Muscle of arm (tissue), 12 donors: ENCODE measurements around the gene INPP1. TPM values are rescaled to one million over a fixed set of nuclear protein-coding genes. Genes with fewer than 3 reads are reported as not detected.

Experiments
- DNase-seq: peaks from one replicate; pipeline ENCODE4 v3.0.0-alpha.2; 2013
- polyA plus RNA-seq, 12 donors: library from polyadenylated mRNA; unstranded; fragments of 120-200 nt; gene quantifications; one replicate each; pipeline ENCODE4 v1.2.1, GENCODE V29; 2013; ENCODE audit not compliant: insufficient read length in 12 of 12

Gene INPP1
- polyA plus RNA-seq, 12 donors, result 12.1 to 27.2 (median 20.0) TPM; not detected in 1

DNA sequence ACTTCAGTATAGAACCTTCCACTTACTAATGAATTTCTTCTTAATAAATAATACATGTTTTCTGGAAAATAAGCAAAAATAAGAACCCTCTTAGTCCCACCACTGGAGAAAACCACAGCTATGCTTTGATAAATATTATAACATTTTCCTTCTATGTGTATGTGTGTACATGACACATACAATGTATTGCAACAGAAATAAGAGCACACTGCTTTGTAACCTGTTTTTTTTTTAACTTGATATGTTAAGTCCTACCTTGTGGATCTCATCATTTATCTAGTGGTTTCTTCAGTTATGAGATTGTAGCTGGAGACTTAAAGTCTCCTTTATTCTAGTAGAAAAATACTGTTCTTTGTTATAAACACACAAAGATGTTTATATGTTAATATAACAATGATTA, 17.2 kb downstream of the INPP1 start:
- no peak for DNase-seq

DNA sequence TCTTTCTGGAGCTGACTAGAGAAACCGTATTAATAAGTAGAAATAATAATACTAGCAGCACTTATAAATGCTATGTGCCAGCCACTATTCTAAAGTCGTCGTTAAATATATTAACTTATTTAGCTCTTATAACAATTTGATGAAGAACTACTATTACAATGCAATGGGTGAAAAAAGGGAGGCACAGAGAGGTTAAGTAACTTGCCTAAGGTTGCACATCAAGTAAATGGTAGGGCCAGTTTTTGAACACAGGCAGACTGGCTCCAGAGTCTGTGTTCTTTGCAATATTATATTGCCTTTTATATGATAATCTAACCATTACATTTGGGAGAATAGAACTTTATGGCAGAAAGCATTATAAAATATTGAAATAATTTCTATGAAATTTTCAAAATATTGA, 17.6 kb downstream of the INPP1 start:
- DNase-seq, result no peak

- DNase-seq, result no peak
Measured at GRCh38 chr2:190361572-190361971, 18.2 kb downstream of the INPP1 start.

DNA sequence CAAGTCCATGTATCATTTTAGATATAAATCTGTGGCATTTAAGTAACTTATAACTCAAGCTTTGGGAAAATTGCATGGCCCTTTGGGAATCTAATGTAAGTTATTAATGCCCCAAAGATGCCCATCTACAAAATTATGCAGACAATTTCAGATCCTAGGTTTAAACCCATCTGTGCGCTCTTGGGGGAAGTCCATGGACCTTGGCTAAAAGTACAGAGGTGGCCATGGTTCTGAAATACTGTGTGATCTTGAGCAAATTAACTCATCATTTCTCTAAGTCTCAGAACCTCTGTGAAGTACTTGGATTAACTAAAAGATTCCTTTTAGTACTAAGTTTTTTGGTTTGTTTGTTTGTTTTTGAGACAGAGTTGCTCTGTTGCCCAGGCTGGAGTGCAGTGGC, 19.5 kb downstream of the INPP1 start:
- no peak for DNase-seq

GRCh38 chr2:190365499-190366204, 22.3 kb downstream of the INPP1 start:
- no peak for DNase-seq

- no peak for DNase-seq
Measured at GRCh38 chr2:190366248-190366753, 22.9 kb downstream of the INPP1 start.

DNA sequence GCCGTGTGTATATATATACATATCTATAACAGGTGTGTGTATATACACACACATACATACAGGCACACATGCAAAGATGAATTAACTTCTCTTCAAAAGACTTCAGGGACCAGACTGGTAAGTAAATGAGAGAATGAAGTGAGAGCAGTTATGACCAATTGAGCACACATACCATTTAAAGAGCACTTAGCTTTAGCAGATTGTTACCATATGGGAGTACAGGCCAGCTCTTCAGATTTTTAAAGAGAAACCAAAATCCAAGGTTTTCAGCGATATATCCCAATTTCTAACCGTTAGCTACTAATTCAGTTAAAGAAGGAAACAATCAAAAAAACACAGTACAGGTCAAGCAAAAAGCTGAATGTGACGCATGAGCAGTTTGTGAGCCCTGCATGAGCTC, 23.7 kb downstream of the INPP1 start:
- no peak for DNase-seq

DNA sequence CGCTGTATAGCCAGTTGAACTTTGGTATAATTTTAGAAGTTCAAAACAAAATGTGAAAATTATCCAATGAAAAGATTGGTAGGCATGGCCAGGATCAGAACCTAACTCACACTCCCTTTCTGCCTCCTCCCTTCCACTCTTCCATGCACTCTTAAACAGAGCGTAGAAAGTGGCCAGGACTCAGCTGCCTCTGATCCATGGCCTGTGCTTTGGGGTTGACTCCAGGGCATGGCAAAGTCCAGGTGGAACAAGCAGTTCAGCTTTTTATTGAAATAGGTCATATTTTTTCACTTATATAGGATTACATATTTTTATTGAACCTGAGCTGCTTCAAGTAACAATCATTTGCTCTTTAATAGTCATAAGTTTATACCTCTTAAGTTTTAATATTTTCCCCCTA, 26.2 kb downstream of the INPP1 start:
- DNase-seq, result no peak

GRCh38 chr2:190376083-190376482, 32.7 kb downstream of the INPP1 start:
- DNase-seq, result no peak

DNA sequence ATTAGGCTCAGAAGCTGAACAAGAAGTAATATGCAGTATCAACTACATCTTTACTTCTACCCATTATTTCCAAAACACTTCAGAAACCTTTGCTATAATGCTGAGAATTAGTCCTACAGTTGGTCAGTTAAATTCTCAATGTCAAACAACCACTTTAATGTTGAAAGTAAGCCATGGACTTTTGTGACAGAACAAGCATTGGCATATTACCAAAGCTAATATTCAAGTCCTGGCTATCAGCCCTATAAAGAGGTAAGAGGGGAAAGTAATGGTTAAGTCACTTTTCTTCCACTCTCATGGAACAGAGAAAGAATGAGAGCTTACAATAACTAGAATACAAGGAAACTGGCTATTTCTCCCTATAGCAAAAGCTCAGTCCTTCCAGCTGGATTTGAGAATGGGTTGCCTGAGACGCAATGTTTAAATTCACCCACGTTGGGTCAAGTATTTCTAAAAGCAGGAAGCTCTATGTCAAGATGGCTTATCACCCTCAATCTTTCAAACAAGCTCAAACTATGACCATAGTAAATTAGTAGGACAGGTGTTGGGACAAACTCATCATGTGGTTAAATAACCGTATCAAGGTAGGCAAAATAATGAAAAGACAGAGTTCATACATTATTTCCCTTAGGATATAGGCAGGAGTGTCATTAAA, 33.3 kb downstream of the INPP1 start:
- DNase-seq, result no peak

GRCh38 chr2:190378880-190379237, 35.5 kb downstream of the INPP1 start:
- no peak for DNase-seq

DNA sequence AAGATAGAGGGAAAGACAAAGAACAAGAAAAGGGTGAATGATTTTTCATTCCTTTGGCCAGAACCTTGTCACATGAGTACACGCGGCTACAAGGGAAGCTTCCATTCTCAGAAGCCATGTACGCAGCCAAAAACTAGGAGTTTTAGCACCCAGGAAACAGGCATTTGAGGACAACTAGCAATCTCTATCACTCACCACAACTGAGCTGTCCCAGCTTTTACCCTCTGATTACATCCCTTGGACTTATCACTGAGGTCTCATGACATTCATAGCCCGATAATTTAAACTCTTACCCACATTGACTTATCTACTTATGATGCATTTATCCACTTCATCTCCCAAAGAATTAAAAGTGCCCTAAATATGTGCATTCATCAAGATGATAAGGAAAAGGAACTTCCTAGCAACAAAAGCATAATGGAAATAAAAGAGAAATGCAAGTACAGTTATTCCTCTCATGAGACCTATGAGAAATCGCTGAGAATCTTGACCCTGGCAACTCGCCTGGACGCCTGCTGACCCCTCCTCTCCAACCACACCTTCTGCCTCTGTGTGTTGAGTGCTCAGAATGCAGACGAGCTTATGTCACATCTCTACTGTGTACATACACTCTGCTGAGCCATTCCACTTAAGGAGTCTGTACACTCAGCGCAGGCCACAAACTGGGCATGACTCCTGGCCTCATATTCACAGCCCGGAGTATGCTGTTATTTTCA, 36.0 kb downstream of the INPP1 start:
- peak; percentile 62 for DNase-seq

GRCh38 chr2:190380962-190381412, 37.6 kb downstream of the INPP1 start:
- DNase-seq, result no peak

DNA sequence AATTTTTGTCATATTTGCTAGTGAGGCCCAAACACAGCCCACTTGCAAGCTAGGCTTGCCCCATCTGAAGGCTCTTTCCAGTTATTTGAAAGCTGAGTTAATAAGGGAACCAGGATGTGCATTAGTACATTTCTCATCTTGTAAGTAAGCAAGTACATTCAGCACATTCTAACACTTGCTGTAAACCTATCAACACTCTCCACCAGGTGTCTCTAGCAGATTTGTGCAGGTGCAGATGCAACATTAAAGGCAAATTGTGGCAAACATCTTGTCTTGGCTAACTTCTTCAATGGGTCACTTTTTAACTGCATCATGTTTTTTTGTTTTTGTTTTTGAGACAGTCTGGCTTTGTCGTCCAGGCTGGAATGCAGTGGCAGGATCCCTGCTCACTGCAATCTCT, 39.5 kb downstream of the INPP1 start:
- DNase-seq, result peak; percentile 29

DNA sequence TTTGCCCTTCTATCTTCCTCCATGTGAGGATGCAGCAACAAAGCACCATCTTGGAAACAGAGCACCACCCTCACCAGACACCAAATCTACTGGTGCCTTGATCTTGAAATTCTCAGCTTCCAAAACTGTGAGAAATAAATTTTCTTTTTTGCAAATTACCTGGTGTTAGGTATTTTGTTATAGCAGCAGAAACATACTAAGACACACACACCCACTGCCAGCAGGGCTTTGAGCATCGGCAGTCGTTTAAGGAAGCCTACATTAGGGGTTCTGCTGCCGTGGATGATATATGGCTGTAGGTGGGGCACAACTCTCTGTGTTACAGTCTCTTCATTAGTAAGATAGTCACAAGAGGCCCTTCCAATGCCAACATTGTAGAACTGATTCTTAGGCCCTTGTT, 44.0 kb downstream of the INPP1 start:
- DNase-seq, result no peak

- DNase-seq, result no peak
Measured at GRCh38 chr2:190396271-190396670, 52.9 kb downstream of the INPP1 start.

GRCh38 chr2:190402986-190403603, 59.7 kb downstream of the INPP1 start:
- no peak for DNase-seq

GRCh38 chr2:190404487-190404886, 61.1 kb downstream of the INPP1 start:
- DNase-seq, result no peak

- no peak for DNase-seq
Measured at GRCh38 chr2:190405070-190405469, 61.7 kb downstream of the INPP1 start.

DNA sequence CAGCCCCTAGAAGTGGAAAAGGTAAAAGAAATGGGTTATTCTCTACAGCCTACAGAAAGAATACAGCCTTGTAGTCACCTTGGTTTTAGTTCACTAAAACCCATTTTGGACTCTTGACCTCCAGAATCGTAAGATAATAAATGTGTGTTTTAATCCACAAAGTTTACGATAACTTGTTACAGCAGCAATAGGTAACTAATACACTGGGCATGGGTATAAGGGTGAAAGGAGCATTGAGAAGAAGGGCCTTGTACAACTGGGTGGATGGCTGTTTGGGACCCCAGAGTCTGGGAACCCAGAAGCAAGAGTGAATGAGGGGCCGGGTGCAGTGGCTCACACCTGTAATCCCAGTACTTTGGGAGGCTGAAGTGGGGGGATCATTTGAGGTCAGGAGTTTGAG, 62.6 kb downstream of the INPP1 start:
- DNase-seq, result no peak

GRCh38 chr2:190406805-190407204, 63.4 kb downstream of the INPP1 start:
- DNase-seq, result no peak

- no peak for DNase-seq
Measured at GRCh38 chr2:190407246-190407661, 63.9 kb downstream of the INPP1 start.
